Suprapubic skin (tissue), 4 donors: ENCODE measurements around the gene GDF11. TPM values are rescaled to one million over a fixed set of nuclear protein-coding genes. Genes with fewer than 3 reads are reported as not detected.
"Not testable (repeated sequence)": the region's sequence is repeated elsewhere in the genome, so short reads cannot be mapped to it uniquely, and the experiment has no call there.

Experiments
- DNase-seq, 2 donors: peaks; one replicate each; pipeline ENCODE4 v3.0.0-alpha.2; 2019; ENCODE audit warnings: low spot score in 2 of 2
- H3K27ac ChIP-seq: fragments of 200-600 bp; sonication (generic); one replicate; pipeline ENCODE4 v1.5.1; 2019
- H3K27me3 ChIP-seq: fragments of 200-600 bp; sonication (generic); one replicate; pipeline ENCODE4 v1.5.1; 2019
- H3K36me3 ChIP-seq: fragments of 200-600 bp; sonication (generic); one replicate; pipeline ENCODE4 v1.5.1; 2019
- H3K4me1 ChIP-seq: fragments of 200-600 bp; sonication (generic); one replicate; pipeline ENCODE4 v1.5.1; 2019
- H3K4me3 ChIP-seq: fragments of 200-600 bp; sonication (generic); one replicate; pipeline ENCODE4 v1.5.1; 2019; ENCODE audit warnings: mild to moderate bottlenecking
- H3K9me3 ChIP-seq: fragments of 200-600 bp; sonication (generic); one replicate; pipeline ENCODE4 v1.5.1; 2019
- CTCF ChIP-seq, 2 donors: fragments of 200-600 bp in 1 of 2; fragments of 450-650 bp in 1 of 2; sonication (generic) in 1 of 2; IDR thresholded peaks; one replicate each; pipeline ENCODE4 v1.5.1; 2016 to 2019; ENCODE audit warnings: antibody characterized with exemption in 2 of 2, mild to moderate bottlenecking in 1 of 2, moderate library complexity in 1 of 2
- EP300 ChIP-seq: sonication (generic); formaldehyde crosslinking; IDR thresholded peaks from one replicate; pipeline ENCODE4 v1.6.1; 2017; ENCODE audit warnings: antibody characterized with exemption
- POLR2A ChIP-seq, 2 donors: fragments of 450-650 bp; IDR thresholded peaks; one replicate each; pipeline ENCODE4 v1.6.1; 2017; ENCODE audit warnings: antibody characterized with exemption in 2 of 2, mild to moderate bottlenecking in 2 of 2, moderate library complexity in 2 of 2
- POLR2AphosphoS5 ChIP-seq, 3 donors: sonication (generic); formaldehyde crosslinking; IDR thresholded peaks; one replicate each; pipeline ENCODE4 v1.6.1; 2017; ENCODE audit warnings: antibody characterized with exemption in 3 of 3
- WGBS: methylation state at CpG from one replicate; pipeline ENCODE4 v1.1.5; 2018; 5-methylcytosine and 5-hydroxymethylcytosine counted together
- total RNA-seq, 4 donors: library from RNA; depleted of rRNA; stranded (reverse); fragments of >200 nt; gene quantifications; one replicate each; pipeline ENCODE4 v1.1.0, GENCODE V29; 2016

Gene GDF11
- total RNA-seq, 4 donors from 2014 or later: 0.68 to 3.8 (median 2.0) TPM

GRCh38 chr12:55755246-55755645 is 12.3 kb downstream of the GDF11 start:
- peaks cover 95% of the 10 kb centered on the region for H3K36me3 ChIP-seq
- no peak for TF ChIP-seq EP300
- TF ChIP-seq CTCF (IDR thresholded peaks at IDR 0.05): no peak
- TF ChIP-seq POLR2A (IDR thresholded peaks at IDR 0.05): no peak
- TF ChIP-seq POLR2AphosphoS5 (IDR thresholded peaks at IDR 0.05): no peak
- DNase-seq: no peak
- 76% methylated on average over 2 of the region's 2 CpGs for WGBS
- no peak overlapping the region for H3K4me3 ChIP-seq
- no peaks in the 10 kb centered on the region for H3K4me1 ChIP-seq
- H3K27me3 ChIP-seq: no peaks in the 10 kb centered on the region
- H3K27ac ChIP-seq: no peak overlapping the region
- H3K9me3 ChIP-seq: no peaks in the 10 kb centered on the region

- no peaks in the 10 kb centered on the region for H3K4me1 ChIP-seq
- H3K27me3 ChIP-seq: no peaks in the 10 kb centered on the region
- WGBS: 73% methylated on average over 2 of the region's 2 CpGs
- TF ChIP-seq POLR2AphosphoS5 (IDR thresholded peaks at IDR 0.05): no peak
- TF ChIP-seq POLR2A (IDR thresholded peaks at IDR 0.05): no peak
- TF ChIP-seq EP300: no peak
- no peak for TF ChIP-seq CTCF (IDR thresholded peaks at IDR 0.05)
- H3K36me3 ChIP-seq: peaks cover 85% of the 10 kb centered on the region
- no peaks in the 10 kb centered on the region for H3K9me3 ChIP-seq
- no peak overlapping the region for H3K4me3 ChIP-seq
- DNase-seq: no peak
- no peak overlapping the region for H3K27ac ChIP-seq
Observed at GRCh38 chr12:55757701-55758100, 14.8 kb downstream of the GDF11 start.

- not testable (repeated sequence) for H3K27ac ChIP-seq, H3K4me3 ChIP-seq, H3K27me3 ChIP-seq, H3K9me3 ChIP-seq, DNase-seq, H3K4me1 ChIP-seq
- peaks cover 83% of the 10 kb centered on the region for H3K36me3 ChIP-seq
- WGBS: 95% methylated on average over 4 of the region's 4 CpGs
Observed at GRCh38 chr12:55758575-55758974, 15.7 kb downstream of the GDF11 start.

- TF ChIP-seq POLR2AphosphoS5 (IDR thresholded peaks at IDR 0.05): no peak
- no peaks in the 10 kb centered on the region for H3K27me3 ChIP-seq
- WGBS: 93% methylated on average over 6 of the region's 6 CpGs
- peaks cover 67% of the 10 kb centered on the region for H3K36me3 ChIP-seq
- no peak overlapping the region for H3K27ac ChIP-seq
- H3K4me1 ChIP-seq: no peaks in the 10 kb centered on the region
- DNase-seq: no peak
- H3K4me3 ChIP-seq: no peak overlapping the region
- no peaks in the 10 kb centered on the region for H3K9me3 ChIP-seq
Observed at GRCh38 chr12:55760663-55761062, 17.7 kb downstream of the GDF11 start.

GRCh38 chr12:55762646-55763045 is 19.7 kb downstream of the GDF11 start:
- H3K9me3 ChIP-seq: no peaks in the 10 kb centered on the region
- H3K36me3 ChIP-seq: peaks cover 47% of the 10 kb centered on the region
- no peak overlapping the region for H3K27ac ChIP-seq
- DNase-seq: no peak
- H3K4me3 ChIP-seq: no peak overlapping the region
- no peaks in the 10 kb centered on the region for H3K4me1 ChIP-seq
- no peaks in the 10 kb centered on the region for H3K27me3 ChIP-seq
- TF ChIP-seq POLR2A (IDR thresholded peaks at IDR 0.05) (no peak), CTCF (IDR thresholded peaks at IDR 0.05) (no peak), POLR2AphosphoS5 (IDR thresholded peaks at IDR 0.05) (no peak), EP300 (no peak)

- H3K27me3 ChIP-seq: no peaks in the 10 kb centered on the region
- WGBS: 75% methylated on average over 5 of the region's 5 CpGs
- no peak overlapping the region for H3K27ac ChIP-seq
- H3K4me1 ChIP-seq: no peaks in the 10 kb centered on the region
- H3K4me3 ChIP-seq: no peak overlapping the region
- TF ChIP-seq POLR2AphosphoS5 (IDR thresholded peaks at IDR 0.05) (no peak), POLR2A (IDR thresholded peaks at IDR 0.05) (no peak), CTCF (IDR thresholded peaks at IDR 0.05) (no peak)
- DNase-seq: no peak
- peaks cover 26% of the 10 kb centered on the region for H3K36me3 ChIP-seq
- H3K9me3 ChIP-seq: no peaks in the 10 kb centered on the region
Observed at GRCh38 chr12:55765736-55766290, 22.9 kb downstream of the GDF11 start.
